Smooth muscle cell of the brain vasculature (primary cell): ENCODE results near the gene MX2.
"Not testable (repeated sequence)": the region's sequence is repeated elsewhere in the genome, so short reads cannot be mapped to it uniquely, and the experiment has no call there.

Source experiments
- DNase-seq: peaks from one replicate; pipeline ENCODE4 v3.0.0-alpha.2; 2012; ENCODE audit warnings: low read depth, low spot score

The MX2 gene

DNA sequence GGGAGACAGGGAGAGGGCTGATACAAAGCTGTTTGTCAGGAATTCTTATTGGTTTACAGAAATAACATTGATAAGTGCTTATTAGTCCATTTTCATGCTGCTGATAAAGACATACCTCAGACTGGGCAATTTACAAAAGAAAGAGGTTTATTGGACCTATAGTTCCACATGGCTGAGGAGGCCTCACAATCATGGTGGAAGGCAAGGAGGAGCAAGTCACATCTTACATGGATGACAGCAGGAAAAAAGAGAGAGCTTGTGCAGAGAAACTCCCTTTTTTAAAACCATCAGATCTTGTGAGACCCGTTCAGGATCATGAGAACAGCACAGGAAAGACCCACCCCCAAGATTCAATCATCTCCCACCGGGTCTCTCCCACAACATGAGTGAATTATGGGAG is 55.7 kb downstream of the MX2 start:
- not testable (repeated sequence) for DNase-seq

DNA sequence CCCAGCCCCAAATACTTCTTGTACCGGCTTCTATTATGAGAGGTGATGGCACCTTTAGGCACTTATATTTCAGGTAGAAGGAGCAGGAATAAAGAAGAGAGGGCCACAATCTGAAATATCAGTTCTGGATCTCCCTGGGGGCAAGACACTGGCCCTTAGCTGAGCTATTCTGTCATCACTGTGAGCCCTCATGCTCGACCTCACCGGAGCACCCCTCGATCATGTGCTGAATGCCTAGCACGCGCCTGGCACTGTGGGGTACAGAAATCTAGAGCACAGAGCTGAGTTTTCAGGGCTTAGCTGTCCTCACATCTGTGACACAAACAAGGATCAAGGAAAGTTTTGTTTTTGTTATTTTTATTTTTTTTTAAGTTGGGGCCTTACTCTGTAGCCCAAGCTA is 56.6 kb downstream of the MX2 start:
- DNase-seq, result no peak

DNA sequence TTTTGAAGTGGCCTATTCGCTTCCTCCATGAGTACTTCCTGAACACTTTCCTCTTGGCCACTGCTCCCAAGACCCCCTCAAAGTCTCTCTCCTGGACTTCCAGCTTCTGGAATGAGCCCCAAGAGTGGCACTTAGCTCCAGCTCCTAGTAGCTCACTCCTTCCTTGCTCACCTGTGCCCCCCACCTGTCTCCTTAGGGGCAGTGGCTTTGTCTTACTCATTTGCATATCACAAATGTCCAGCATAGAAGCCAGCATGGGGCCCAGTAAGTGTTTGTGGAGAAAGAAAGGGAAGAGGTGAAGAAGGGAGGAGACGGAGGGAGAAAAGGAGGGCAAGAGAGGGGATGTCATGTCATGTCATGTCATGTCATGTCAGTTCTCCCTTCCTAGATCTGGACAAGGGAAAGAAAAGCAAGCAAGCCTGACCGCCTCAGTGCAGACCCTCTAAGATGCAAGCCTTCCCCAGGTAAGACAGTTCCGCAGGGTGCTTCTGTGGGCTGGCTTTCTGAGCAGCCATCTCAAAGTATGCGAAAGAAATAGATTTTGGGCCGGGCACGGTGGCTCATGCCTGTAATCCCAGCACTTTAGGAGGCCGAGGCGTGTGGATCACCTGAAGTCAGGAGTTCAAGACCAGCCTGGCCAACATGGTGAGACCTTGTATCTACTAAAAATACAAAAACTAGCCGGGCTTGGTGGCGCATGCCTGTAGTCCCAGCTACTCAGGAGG is 57.3 kb downstream of the MX2 start:
- DNase-seq, result no peak

DNA sequence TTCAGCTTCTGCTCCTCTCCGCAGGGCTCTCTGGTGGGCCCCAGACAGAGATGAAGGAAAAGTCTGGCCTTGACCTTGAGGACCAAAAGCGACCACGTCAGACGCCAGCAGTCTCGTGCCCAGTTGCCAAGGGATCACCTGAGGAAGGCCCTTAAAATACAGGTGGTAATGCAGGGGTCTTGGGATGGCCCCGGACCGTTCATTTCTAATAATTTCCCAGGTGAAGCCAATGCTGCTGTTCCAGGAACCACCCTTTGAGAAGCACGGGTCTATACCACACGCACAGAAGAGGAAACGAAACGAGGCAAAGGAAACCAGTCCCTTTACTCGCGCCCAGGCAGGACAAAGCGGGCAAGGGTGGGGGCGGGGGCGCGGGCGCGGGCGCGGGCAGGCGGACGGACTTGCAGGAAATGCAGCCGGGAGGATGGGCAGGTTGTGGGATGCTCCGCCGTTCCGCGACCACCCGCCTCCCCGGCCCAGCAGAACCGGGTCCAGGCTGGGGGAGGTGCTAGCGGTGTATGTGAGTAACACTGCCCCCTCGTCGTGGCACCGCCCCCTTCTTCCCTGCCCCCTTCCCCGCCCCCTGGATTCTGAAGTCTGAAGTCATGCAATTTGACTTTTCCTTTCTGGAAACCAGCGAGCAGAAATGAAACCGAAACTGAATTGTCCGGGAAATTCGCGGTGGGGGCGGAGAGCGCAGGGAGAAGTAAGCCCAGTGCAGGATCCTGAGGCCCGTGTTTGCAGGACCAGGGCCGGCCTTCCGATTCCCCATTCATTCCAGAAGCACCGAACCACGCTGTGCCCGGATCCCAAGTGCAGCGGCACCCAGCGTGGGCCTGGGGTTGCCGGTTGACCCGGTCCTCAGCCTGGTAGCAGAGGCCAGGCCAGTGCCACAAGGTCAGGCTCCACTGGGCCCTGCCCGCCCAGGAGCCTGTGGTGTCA is 58.4 kb downstream of the MX2 start:
- peak; percentile 79 for DNase-seq

DNA sequence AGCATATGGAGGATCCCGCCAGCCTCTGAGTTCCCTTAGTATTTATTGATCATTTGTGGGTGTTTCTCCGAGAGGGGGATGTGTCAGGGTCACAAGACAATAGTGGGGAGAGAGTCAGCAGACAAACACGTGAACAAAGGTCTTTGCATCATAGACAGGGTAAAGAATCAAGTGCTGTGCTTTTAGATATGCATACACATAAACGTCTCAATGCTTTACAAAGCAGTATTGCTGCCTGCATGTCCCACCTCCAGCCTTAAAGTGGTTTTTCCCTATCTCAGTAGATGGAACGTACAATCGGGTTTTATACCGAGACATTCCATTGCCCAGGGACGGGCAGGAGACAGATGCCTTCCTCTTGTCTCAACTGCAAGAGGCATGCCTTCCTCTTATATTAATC is 59.2 kb downstream of the MX2 start:
- not testable (repeated sequence) for DNase-seq

DNA sequence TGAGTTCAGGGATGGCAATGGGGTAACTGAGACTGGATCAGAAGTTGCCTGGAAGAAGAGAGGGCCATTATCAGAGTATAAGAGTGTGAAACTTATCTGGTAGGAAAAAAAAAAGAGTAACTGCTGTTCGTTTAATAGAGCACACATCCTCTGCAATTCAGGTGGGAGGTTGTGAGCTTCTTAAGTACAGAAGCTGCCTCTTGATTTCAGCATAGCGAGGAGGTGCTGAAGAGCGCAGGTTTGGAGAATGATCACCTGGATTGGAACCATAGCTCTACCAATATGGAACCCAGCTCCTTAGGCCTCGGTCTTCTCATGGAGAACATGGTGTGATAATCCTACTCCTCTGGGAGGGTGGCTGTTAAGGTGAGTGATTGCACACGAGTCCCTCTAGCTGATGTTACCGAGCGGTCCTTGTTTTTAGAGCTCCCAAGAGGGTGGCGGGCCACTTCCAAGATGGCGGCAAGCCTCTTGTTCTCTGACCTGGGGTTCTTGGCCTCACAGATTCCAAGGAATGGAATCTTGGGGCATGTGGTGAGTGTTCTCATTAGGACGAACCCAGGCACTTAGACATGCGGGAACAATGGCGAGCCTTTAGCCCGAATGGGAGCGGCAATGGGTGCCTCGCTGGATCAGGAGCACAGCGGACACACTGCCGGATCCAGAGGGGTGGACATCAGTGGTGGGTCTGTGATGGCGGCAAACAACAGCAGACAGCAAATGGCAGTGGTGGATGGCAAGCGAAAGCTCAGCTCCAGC is 60.9 kb downstream of the MX2 start:
- no peak for DNase-seq

DNA sequence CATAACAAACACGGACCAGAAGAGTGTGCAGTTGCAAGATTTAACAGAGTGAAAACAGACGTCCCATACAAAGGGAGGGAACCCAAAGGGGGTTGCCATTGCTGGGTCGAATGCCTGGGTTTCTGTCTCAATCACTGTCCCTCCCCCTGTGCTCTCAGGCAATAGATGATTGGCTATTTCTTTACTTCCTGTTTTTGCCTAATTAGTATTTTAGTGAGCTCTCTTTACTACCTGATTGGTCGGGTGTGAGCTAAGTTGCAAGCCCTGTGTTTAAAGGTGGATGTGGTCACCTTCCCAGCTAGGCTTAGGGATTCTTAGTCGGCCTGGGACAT is 61.4 kb downstream of the MX2 start:
- not testable (repeated sequence) for DNase-seq

DNA sequence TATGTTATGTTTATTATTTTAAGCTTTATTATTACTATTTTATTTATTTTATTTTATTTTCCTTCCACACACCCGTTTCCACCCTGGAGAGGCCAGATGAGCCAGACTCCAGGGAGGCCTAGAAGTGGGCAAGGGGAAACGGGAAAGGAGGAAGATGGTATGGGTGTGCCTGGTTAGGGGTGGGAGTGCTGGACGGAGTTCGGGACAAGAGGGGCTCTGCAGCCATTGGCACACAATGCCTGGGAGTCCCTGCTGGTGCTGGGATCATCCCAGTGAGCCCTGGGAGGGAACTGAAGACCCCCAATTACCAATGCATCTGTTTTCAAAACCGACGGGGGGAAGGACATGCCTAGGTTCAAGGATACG is 63.7 kb downstream of the MX2 start:
- no peak for DNase-seq

DNA sequence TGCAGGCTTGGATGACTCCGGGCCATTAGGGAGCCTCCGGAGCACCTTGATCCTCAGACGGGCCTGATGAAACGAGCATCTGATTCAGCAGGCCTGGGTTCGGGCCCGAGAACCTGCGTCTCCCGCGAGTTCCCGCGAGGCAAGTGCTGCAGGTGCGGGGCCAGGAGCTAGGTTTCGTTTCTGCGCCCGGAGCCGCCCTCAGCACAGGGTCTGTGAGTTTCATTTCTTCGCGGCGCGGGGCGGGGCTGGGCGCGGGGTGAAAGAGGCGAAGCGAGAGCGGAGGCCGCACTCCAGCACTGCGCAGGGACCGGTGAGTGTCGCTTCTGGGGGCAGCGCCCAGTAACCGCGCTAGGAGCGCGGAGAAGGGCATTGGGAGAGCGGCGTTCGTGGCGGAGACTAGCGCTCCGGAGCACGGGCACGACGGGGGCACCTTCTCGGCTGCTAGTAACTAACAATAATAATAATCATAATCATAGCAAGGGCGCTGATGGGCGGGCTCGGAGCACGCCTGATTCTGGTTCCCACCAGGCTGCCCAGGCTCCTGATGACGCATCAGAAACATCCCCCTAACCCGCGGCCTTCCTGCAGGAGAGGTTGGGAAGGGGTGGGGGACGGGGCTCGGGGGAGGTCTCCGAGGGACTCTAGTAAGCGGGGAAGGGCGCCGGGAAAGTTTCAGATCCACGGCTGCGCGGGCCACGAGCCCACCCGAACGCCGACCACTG is 64.3 kb downstream of the MX2 start, which contains the start of gene MX1:
TSS of gene MX1 (plus strand) at position 286 of the 722 bp plus-strand sequence. CDS start 5,832 bp downstream, outside the sequence.
- DNase-seq, result peak; percentile 18

DNA sequence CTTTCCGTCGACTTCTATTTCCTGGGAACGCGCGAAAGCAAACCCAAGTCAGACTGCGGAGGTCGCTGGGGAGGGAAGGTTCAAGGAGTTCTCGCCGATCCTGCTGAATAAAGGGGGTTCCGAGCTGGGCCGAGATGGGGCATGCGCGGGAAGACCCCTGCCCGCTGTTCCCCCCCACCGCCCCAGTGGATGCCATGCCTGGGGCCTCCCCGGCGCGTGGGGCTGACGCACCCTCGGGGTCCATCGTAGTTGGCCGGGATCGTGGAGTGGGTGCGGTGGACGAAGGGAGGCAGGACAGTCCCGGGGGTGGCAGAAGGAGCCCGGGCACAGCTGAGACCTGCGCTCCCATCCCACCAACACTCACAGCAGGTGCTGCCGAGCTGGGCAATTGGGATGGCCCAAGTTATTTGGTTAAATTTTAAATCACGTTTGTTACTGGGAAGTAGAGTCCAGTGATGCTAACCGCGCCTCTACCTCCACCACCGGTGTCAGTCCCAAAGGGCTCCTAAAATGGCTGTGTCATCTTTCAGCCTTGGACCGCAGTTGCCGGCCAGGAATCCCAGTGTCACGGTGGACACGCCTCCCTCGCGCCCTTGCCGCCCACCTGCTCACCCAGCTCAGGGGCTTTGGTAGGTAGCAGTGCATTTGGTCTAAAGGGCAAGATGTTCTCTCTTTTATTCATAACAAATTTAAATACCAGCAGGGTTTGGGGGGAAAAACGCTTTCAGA is 65.0 kb downstream of the MX2 start:
- no peak for DNase-seq

DNA sequence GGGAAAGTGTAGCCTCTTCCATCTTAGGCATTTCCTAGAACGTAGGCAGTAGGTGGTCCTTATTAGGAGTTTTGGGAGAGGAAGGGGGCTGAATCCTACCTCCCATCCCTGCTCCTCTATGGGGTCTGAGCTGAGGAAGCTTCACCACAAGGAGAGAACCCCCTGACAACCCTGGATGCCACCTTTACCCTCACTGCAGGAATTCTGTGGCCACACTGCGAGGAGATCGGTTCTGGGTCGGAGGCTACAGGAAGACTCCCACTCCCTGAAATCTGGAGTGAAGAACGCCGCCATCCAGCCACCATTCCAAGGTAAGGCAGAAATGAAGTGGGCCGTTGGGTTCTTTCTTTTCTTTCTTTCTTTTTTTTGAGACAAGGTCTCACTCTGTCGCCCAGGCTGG is 65.7 kb downstream of the MX2 start:
- no peak for DNase-seq

DNA sequence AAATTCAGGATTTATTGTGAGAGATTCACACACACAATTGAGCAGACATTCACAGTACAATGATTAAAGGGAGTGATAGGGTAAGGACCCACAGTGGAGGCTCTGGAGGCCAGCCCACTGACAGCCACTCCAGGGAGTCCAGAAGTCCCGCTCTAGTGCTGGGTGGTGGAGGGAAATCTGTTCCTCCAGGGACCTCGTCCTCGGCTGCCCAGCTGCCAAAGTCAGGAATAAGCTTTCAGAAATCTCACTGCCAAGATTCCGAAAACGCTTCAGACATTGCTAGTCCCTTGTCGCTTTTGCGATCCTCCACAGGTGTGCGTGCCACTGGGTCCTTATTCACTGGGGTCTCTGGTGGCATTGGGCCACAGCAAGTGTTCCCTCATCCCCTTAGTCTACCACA is 66.5 kb downstream of the MX2 start:
- no peak for DNase-seq

DNA sequence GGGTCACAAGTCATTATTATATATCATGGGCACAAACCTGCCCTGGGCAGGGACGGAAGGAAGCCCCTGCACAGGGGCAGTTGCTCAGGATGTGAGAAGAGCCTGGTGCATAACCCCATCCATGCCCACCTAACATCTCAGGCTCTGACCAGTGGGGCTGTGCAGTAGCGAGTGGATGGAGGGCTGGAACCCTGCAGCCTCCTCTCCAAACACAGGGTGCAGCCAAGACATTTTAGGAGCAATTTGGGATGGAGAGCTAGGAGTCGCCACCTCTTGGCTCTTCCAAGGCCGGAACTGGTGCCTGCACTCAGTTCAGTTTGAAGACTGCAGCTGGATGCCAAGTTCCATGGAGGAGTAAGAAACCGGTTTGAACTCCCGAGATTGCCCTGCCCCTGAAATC is 67.0 kb downstream of the MX2 start:
- no peak for DNase-seq

DNA sequence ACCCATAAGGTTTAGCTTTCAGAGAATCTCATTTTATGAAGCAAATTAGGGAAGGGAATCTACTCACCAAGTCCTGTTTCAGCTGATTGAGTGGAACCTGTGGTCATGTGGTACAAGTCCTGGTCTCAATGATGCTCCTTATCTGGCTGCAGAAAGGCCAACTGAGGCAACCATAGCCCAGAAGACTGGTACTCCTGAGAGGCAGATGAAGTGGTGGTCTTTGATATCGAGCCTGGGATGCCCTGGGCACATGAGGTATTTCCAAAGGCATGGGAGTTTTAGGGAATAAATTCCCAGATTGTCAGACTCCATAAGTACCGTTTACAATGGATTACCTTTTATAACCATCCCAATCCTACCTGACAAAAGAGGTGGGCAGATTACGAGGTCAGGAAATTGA is 67.5 kb downstream of the MX2 start:
- DNase-seq, result no peak

DNA sequence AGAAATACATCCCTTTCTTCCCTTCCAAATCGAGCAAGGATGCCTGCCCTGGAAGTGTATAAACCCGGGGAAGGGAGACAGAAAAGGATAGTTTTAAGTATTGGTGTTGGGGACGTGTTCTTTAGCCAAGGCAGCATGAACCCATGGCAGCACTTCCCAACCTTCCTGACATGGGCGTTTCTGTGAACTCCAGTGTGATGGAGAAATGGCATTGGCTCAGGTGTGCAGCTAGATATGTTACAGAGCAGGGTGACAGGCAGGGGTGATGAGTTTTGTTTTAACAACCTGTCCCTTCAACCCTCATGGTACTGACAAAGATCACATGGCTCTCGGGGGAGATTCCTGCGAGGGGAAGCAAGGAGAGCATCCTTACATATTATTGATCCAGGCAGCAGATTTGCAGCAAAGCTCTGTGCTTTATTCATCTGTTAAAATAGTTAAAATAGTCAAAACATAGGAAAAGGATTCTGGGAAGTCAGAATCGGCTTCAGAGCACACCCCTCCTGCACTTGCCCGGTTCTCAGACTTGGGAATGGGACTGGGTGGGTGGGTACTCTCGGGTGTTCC is 68.2 kb downstream of the MX2 start:
- no peak for DNase-seq

DNA sequence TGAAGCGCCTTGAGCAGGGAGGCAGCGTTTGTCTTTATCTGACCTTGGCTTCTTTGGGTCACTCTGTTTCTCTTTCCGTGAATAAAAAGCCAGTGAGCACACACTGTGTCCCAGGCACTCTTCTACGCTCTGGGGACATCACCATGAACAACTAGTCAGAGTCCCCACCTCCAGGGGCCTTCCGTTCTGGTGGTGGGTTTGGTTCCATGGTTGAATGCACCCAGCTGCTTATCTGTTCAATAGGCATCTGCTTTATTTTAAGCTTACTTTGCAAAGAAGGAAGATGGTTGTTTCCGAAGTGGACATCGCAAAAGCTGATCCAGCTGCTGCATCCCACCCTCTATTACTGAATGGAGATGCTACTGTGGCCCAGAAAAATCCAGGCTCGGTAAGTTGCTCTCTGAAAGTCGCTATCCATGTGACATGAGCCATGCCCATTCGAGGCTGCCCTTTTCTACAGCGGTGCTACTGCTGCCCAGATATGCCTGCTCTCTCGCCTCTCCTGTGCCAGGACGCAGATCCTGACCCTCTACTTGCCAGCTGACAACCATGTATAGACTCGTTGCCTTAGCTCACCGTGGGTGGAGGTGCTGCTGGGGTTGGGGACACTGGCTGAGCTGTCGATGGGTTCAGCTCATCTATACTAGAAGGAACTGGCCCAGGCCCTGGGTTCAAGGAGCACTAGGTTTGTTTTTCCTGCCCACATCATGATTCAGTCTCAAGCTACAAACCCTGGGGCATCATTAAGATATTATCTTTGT is 70.1 kb downstream of the MX2 start:
- no peak for DNase-seq

DNA sequence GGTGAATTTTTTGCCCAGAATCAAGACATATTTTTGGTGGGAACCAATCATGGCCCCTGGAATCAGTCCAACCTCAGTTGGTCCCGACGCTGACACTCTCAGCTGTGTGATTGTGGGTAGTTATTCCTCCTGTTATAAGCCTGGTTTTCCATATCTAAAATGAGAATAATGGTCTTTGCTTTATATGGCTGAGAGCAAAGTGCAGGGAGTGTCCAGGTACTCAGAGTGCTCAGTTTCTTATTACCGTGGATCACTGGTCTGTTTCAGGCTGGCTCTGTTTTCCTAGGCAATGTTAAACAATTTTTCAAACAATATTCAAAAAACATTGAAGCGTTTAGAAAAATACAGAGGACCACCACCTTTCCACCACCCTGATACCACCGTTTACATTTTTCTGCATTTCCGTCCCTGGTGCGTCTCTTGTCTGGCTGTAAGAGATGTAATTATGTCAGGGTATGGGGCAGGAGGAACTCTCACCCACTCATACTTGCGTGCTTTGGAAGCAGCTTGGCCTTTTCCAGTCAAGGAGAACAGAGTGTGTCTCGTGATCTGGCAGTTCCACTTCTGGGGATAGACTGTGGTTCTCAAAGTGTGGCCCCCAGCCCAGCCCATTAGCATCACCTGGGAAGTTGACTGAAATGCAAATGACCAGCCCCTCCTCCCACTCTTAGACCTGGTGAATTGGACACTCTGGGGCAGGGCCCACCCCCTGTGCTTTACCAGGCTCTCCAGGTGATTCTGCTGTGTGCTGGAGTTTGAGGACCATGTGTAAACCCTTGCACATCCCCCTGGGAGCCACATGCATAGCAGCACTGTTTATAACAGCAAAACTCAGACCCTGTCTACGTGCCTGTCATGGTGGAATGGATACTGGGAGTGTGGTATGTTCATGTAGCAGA is 71.0 kb downstream of the MX2 start:
- no peak for DNase-seq

DNA sequence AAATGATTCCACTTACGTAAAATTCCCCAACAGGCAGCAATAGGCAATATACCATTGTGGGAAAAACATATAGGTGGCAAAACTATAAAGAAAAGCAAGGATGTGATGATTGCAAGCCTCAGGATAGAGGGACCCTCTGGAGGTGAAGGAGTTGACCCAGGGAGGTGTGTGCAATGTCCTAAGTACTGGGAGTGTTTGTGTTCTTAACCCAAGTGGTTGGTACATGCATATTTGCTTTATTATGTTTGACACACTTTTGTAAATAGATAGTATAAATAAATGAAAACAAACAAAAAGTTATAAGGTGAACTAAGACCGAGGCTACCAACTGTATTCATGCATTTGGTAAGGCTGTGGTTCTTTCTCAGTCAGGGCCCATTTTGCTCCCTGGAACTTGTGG is 71.7 kb downstream of the MX2 start:
- no peak for DNase-seq

DNA sequence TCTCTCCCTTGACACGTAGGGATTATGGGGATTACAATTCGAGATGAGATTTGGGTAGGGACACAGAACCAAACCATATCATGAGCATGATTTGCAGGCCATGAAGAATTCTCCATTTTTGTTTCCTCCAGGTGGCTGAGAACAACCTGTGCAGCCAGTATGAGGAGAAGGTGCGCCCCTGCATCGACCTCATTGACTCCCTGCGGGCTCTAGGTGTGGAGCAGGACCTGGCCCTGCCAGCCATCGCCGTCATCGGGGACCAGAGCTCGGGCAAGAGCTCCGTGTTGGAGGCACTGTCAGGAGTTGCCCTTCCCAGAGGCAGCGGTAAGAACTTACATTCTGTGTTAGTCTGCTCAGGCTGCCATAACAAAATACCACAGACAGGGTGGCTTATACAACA is 73.9 kb downstream of the MX2 start:
- no peak for DNase-seq
